HG03342 (cell line): ENCODE data around the gene GAA.
"Not testable (repeated sequence)": the region's sequence is repeated elsewhere in the genome, so short reads cannot be mapped to it uniquely, and the experiment has no call there.

Experiments used
- ATAC-seq: cut with Tn5 transposase; IDR thresholded peaks from one replicate; pipeline ENCODE4 v1.9.1; 2021; ENCODE audit warnings: mild to moderate bottlenecking, moderate library complexity; ENCODE audit not compliant: unreplicated experiment

GAA gene

GRCh38 chr17:80141463-80142165, 40.2 kb downstream of the GAA start:
- no peak for ATAC-seq

DNA sequence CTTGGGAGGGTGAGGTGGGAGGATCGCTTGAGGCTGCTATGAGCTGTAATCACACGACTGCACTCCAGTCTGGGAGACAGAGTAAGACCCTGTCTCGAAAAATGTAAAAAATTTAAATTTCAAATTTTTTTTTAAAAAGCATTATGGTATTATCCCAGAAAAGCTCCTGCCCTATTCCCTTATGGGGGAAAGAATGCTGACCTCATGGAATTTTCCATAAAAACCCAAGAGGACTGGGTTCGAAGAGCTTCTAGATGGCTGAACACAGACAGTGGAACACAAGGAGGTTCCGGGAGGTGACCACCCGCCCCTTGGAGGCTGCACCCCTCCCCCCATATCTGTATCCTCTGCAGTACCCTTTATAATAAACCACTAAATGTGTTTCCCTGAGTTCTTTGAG, 41.5 kb downstream of the GAA start:
- ATAC-seq: no peak

- ATAC-seq: no peak
Measured at GRCh38 chr17:80145076-80146075, 44.0 kb downstream of the GAA start.

DNA sequence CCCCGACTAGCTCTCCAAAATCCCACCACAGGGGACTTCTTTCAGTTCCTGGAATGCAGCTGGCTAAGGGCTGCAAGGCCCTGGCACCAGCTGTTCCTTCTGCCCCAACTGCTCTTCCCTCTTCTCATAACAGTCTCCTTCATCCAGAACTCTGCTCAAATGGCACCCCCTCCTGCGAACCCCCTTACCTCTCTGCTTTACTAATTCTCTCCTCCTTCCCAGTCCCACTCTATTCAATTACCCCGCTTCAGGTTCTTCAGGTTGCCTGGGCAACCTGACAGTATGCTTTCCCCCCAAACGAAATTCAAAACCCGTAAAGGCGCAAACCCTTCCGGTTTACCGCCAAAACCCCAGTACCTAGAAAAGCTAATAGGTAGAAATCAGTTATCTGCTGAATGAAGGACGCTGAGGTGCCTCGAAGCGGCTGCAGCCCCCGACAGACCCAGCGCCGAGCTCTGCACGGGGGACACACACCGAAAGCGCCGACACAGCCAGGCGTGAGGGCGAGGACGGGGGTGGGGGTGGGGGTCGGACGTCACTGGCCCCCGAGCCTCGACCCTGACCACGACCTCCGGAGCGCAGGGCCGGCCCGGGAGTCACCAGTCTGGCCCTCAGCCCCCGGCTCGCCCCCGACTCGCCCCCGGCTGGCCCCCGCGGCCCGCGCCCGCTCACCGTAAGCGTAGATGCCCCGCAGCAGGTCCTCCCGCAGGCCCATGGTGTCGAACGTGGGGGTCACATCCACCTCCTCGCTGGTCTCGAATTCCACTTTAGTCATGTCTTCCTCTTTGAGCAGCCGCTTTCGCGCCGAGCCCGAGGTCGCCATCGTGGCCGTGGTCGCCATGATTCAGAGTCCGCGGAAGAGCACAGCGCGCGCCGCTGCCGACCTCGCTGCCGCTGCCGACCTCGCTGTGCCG, 45.0 kb downstream of the GAA start:
- ATAC-seq: peak; percentile 25

GRCh38 chr17:80147035-80147822, 45.8 kb downstream of the GAA start, which contains the start of gene EIF4A3:
EIF4A3 (minus strand) TSS chr17:80147128; CDS start chr17:80146961, 167 bp downstream.
- ATAC-seq: peak; percentile 85

DNA sequence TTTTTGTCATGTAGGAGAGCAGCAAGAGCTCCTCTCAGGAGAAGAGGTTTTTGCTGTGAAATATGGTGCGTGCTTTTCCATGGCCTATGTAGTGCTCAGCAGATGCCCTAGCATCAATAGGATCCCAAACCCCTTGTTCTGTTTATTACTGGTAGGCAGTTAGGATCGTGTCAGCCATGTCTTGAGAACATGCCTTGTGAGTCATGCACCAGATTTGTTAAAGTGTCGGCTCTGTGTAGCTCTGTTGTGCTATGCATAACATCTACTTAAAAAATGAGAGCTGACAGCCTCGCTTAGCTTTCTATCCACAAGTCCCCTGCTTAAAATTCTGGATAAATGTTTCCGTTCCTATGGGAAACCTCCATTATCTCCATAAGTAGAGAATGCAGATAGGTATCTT, 50.0 kb downstream of the GAA start:
- ATAC-seq: no peak

DNA sequence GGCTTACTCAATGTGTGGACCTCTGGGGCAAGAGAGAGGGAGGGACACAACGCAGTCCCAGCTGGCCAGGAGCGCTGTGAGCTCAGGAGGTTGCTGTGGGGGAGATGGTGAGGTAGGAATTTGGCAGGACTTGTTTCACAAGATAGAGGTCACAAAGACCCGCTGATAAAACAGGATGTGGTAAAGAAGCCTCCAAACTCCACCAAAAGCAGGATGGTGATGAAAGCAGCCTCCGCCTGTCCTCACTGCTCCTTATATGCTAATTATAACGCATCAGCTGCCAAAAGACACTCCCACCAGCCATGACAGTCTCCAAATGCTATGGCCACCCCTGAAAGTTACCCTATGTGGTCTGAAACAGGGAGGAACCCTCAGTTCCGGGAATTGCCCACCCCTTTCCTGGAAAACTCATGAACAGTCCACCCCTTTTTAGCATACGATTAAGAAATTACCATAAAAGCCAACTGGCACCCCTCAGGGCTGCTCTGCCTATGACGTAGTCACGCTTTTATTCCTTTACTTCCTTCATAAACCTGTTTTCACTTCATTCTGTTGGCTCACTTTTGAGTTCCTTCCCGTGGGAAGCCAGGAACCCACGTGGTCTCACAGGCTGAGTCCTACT, 50.8 kb downstream of the GAA start:
- no peak for ATAC-seq

DNA sequence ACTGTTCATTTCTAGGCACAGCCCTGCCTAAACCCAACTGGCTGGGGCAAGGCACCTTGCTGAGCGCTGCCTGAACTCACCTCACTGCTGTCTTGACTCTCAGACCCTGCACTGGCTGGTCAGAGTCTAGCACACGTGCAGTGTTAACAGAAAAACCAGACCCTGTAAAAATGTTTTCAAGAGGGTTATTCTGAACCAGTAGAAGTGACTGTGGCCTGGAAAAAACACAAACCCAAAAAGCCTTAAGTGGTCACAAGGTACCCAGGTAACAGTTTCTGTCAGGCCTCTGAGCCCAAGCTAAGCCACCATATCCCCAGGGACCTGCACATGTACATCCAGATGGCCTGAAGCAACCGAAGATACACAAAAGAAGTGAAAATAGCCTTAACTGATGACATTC, 51.6 kb downstream of the GAA start:
- no peak for ATAC-seq

DNA sequence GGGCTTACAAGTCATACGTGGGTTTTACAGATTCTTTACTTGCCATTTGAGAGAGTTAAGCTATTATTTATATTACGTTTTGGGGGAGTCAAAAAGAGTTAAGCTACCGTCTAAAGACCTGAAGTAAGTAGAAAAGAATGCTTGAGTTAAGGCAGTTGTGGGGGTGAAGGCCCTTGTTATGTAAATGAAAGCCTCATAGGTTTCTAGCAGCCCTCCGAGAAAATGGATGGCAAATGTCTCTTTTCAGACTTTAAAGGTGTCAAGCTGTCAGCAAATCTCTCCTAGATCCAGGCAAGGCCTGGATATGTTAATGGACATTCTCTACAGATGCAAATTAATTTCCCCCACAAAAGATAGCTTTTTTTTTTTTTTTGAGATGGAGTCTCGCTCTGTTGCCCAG, 52.8 kb downstream of the GAA start:
- ATAC-seq: no peak

DNA sequence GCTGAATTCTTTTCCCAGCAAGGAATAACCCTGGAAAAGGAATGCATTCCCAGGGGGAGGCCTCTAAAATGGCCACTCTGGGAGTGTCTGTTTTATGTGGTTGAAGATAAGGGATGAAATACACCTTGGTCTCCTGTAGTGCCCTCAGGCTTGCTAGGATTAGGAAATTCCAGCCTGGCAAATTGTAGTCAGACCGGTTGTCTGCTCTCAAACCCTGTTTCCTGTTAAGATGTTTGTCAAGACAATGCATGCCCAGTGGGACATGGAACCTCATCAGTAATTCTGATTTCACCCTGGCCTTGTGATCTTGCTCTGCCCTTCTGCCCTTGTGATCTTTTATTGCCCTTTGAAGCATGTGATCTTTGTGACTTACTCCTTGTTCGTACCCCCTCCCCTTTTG, 54.2 kb downstream of the GAA start:
- ATAC-seq: not testable (repeated sequence)

GRCh38 chr17:80158846-80159245, 57.5 kb downstream of the GAA start:
- ATAC-seq: no peak

GRCh38 chr17:80160536-80160935, 59.2 kb downstream of the GAA start:
- no peak for ATAC-seq

- ATAC-seq: no peak
Measured at GRCh38 chr17:80163336-80163735, 62.0 kb downstream of the GAA start.

GRCh38 chr17:80164185-80164584, 62.8 kb downstream of the GAA start:
- no peak for ATAC-seq

DNA sequence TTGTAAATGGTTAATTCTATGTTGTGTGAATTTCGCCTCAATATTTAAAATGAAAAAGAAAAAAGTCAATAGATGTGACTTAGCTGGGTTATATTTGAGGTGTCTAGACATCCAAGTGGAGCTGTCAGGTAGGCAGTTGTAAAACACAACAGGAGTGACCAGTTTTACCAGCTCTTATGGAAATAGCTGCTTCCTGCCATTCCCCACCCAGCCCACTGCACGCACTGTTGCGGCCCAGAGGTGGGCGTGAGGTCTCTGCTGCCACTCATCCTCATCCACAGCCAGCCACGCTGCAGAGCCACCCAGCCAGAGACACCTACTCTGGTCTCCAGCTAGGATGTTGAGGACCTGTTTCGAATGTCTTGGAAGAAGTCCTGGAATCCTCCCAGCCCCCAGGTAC, 65.1 kb downstream of the GAA start:
- ATAC-seq: no peak

- no peak for ATAC-seq
Measured at GRCh38 chr17:80168371-80168770, 67.0 kb downstream of the GAA start.

DNA sequence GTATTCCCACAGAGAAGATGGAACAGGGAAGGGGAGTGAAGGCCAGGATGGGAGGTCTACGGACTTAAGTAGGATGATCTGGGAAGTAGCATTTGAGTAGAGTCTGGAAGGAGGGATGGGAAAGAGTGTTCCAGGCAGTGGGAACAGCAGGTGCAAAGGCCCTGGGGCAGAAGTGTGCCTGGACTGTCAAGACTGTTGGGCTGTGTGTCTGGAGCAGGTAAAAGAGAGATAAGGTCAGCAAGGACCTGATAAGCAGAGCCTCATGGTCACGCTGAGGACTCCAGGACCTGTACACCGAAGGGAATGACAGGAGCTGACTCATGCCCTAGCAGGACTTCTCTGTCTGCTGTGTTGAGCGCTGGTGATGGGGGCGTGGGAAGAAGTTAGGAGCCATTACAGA, 67.7 kb downstream of the GAA start:
- no peak for ATAC-seq
